Measurements from ENCODE around the gene HOXC9. TPM values are rescaled to one million over a fixed set of nuclear protein-coding genes. Genes with fewer than 3 reads are reported as not detected.

Gene HOXC9
- total RNA-seq, 1 experiment from 2014 or later: 11.3 TPM

GRCh38 chr12:53955776-53956250 is 44.1 kb upstream of the HOXC9 start (continued):
- TF ChIP-seq CTCF (IDR thresholded peaks at IDR 0.05 in 2 of 3, conservative IDR thresholded peaks at IDR 0.05 in 1 of 3; ENCODE audit: borderline replicate concordance in 1 of 3, insufficient read depth in 1 of 3, low read depth in 2 of 3, low read length in 2 of 3): no peak

- H3K9me2 ChIP-seq (ENCODE audit: insufficient read depth): no peaks in the 10 kb centered on the region
- TF ChIP-seq MAX (IDR thresholded peaks at IDR 0.05) (no peak), SRF (IDR thresholded peaks at IDR 0.05; ENCODE audit: low read depth) (no peak), ZBTB33 (IDR thresholded peaks at IDR 0.05; ENCODE audit: extremely low read depth, insufficient replicate concordance, low read length) (no peak), POLR2A (IDR thresholded peaks at IDR 0.05; ENCODE audit: borderline replicate concordance, extremely low read depth, insufficient read depth, insufficient read length) (no peak), CEBPB (IDR thresholded peaks at IDR 0.05; ENCODE audit: low read depth) (no peak), SP1 (IDR thresholded peaks at IDR 0.05; ENCODE audit: low read depth) (no peak), EZH2phosphoT487 (IDR thresholded peaks at IDR 0.05; ENCODE audit: borderline replicate concordance) (no peak), CTCF (IDR thresholded peaks at IDR 0.05 in 2 of 3, conservative IDR thresholded peaks at IDR 0.05 in 1 of 3; ENCODE audit: borderline replicate concordance in 1 of 3, insufficient read depth in 1 of 3, low read depth in 2 of 3, low read length in 2 of 3) (no peak), ATF3 (IDR thresholded peaks at IDR 0.05) (no peak)
- H3K27ac ChIP-seq (ENCODE audit: low read depth, low read length): no peak overlapping the region
- no peaks in the 10 kb centered on the region for H3K27me3 ChIP-seq (ENCODE audit: insufficient read depth, low read length)
- H3K9me3 ChIP-seq (ENCODE audit: control insufficient read depth in 1 of 2, insufficient read depth in 1 of 2, low read depth in 1 of 2, low read length in 2 of 2): no peaks in the 10 kb centered on the region
- no peaks in the 10 kb centered on the region for H3K36me3 ChIP-seq (ENCODE audit: control insufficient read depth in 1 of 2, insufficient read depth in 2 of 2, low read length in 2 of 2)
- H2AFZ ChIP-seq (ENCODE audit: low read depth, low read length, poor library complexity, severe bottlenecking): no peak overlapping the region
- H3K4me1 ChIP-seq (ENCODE audit: control insufficient read depth in 1 of 2, insufficient read depth in 2 of 2, low read length in 2 of 2): peaks cover 12 to 15% of the 10 kb centered on the region in 2 experiments
- no peak overlapping the region for H3K4me3 ChIP-seq (replicated peaks in 1 of 2; ENCODE audit: low read depth in 1 of 2, low read length in 2 of 2)
- DNase-seq (ENCODE audit: low read depth, low spot score) (no peak), ATAC-seq (no peak)
- no peak overlapping the region for H3K4me2 ChIP-seq (ENCODE audit: low read length)
- no peak overlapping the region for H3K9ac ChIP-seq (ENCODE audit: low read length)
- intact Hi-C loops (cut with micrococcal nuclease): no loop called here
- ChIA-PET RAD21 (ENCODE audit: low non-redundant PET in 1 of 2, low total read pairs in 2 of 2, uncharacterized antibody in 2 of 2, unreplicated experiment in 2 of 2) (no interaction called here), CTCF (no interaction called here), POLR2A (no interaction called here)
- H4K20me1 ChIP-seq (ENCODE audit: insufficient read depth): no peaks in the 10 kb centered on the region
- no TSS peak for BruUV-seq (replicated peaks)
- no peaks in the 10 kb centered on the region for H3K79me2 ChIP-seq (ENCODE audit: insufficient read depth, low read length)
Measured at GRCh38 chr12:53956251-53956887, 43.6 kb upstream of the HOXC9 start.

Measured in HCT116 (cell line).